Activated T-helper 1 cell treated with anti-CD3 and anti-CD28 coated beads, Interleukin-2, amount 50 U/mL, for 16 hours (primary cell): Measurements from ENCODE around the gene ACAD9.

ENCODE experiments used
- DNase-seq, 2 donors: peaks; one replicate each; pipeline ENCODE4 v3.0.0-alpha.2; 2020; ENCODE audit warnings: low read depth in 1 of 2, low spot score in 1 of 2

The ACAD9 gene

DNA sequence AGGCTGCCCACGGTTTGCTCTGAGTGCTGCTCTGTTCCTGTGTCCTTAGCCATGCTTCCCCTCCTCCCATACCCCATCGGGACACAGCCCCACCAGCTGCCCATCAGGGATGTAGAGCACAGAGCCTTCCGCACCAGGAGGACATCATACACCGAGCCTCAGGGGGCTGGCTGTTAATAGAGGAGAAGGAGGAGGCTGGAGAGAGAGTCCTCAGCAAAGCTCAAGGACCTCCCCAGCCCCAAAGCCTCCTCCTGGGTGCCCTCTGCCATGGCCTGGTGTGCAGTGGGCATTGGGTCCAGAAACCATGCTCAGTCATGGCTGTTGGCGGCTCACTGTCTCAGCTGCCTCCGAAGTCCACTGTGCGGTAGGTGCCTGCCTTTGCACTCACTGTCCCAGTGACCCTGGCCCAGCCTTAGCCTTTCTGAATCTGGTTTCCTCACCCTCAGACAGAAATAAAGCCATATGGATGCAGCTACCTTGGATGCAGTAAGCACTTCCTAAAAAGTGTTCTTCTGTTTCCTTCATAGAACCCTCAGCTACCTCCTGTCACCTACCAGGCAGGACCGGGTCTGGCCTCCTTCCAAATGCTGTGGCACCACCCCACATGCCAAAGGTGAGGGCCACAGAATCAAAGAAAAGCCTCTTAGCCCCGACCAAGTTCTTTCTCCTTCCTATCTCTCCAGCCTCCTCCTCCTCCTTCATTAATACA lies 53.9 kb downstream of the ACAD9 start:
- no peak for DNase-seq

- DNase-seq, result no peak
Measured at GRCh38 chr3:128933922-128934253, 54.5 kb downstream of the ACAD9 start.

DNA sequence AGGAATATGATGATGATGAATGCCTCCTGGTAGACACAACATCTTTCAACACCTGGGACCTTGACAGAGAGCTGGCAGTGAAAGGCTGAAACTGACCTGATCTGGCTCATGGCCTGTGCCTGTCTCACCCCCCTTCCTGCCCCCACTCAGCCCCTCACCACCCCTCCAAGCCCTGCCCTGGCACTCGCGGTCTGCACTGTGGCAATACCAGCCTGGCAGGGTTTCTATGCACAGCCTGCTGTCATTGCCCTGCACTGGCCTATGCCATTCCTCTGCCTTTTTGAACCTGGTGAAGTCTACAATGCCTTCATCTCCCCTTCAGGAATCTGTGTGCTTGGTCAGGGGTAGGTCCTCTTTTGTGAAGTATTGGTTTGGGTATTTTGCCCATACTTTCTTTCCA lies 56.5 kb downstream of the ACAD9 start:
- no peak for DNase-seq

GRCh38 chr3:128936341-128936740 lies 56.9 kb downstream of the ACAD9 start:
- DNase-seq, result no peak

DNA sequence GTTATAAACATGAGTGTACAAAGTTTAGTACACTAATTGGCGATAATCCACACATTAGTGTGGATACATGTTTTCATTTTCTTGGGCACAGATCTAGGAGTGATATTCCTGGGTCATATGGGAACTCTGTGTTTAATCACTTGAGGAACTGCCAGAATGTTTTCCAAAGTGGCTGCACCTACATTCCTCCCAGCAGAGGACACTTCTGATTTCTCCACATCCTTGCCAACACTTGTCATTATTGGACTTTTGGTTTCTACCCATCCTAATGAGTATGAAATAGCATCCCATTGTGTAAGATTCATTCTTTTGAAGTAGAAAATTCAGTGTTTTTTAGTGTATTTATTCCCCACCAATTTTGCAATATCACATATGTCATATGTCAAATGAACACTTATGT lies 60.8 kb downstream of the ACAD9 start:
- DNase-seq, result no peak

DNA sequence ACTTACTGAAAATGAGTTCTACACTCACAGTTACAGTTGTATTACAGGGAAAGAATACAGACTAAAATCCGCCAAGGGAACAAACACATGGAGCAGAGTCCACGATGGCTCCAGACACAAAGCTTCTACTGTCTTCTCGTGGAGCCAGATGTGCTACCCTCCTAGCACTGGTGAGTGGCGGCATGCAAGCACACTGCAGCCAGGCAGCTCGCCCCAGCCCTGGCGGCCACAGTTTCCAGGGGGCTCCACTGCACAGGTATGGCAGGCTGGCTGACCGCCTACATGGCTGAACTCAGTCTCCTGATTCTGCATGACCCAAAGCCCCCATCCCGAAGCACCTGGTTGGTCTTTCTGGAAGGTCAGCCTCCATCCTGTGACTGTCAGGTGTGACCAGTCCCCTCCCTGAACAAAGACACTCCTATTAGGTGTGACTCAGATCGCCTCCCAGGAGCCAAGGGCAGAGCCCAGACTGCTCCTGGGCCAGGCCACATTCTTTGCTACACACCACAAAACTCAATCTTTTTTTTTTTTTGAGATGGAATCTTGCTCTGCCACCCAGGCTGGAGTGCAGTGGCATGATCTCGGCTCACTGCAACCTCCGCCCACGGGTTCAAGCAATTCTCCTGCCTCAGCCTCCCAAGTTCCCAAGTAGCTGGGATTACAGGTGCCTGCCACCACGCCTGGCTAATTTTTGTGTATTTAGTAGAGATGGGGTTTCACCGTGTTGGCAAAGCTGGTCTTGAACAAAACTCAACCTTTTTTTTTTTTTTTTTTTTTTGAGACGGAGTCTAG lies 62.9 kb downstream of the ACAD9 start:
- DNase-seq, result no peak

GRCh38 chr3:128945041-128945877 lies 65.8 kb downstream of the ACAD9 start:
- DNase-seq, result no peak

- DNase-seq, result no peak
Measured at GRCh38 chr3:128945878-128946175, 66.4 kb downstream of the ACAD9 start.

GRCh38 chr3:128946411-128946810 lies 67.0 kb downstream of the ACAD9 start:
- no peak for DNase-seq

DNA sequence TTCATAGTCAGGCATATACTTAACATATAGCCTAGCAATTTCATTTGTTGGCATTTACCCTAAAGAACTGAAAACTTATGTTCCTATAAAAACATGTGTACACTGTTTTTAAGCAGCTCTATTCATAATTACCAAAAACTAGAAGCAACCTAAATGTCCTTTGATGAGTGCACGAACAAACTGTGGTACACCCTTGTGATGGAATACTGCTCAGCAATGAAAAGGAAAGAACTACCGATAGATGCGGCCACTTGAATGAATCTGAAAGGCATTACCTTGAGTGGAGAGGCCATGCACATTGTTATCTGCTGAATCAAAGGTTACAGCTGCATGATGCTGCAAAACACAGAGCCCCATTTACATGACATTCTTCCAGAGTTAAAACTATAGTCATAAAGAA lies 69.7 kb downstream of the ACAD9 start:
- no peak for DNase-seq

DNA sequence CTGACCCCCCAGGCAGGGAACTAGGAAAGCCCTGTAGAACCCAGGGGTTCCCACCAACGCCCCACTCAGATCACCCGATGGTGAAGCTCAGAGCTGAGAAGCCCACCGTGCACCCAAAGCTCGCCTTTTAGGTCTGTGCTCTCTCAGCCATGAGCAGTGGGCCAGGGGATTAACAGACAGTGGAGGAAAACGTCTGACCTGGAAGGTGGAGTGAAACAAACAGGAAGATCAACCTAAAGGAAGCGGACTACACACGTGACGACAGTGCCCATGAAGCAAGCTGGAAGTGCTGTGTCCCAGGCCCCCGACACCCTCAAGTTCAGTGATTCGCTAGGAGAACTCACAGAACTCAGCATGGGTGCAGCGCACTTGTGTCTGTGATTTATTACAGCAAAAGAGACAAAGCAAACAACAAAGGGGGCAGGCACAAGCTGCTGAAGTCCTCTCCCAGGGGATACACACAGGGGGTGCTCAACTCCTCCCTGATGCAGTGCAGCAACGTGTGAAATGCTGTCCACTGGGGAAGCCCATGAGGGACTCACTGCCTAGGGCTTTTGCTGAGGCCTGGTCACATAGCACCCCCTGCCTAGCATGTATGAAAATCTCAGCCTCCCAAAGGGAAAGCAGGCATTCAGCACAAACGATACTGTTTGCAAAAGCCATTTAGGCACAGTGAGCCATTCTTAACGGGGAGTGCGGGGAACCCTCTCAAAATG lies 71.0 kb downstream of the ACAD9 start:
- DNase-seq, result no peak

- no peak for DNase-seq
Measured at GRCh38 chr3:128956440-128956839, 77.0 kb downstream of the ACAD9 start.
